Measurements from ENCODE around the gene DAAM1.

The DAAM1 gene

GRCh38 chr14:59252772-59253500 is 64.5 kb downstream of the DAAM1 start:
- no peak for TF ChIP-seq CTCF (IDR thresholded peaks at IDR 0.05; ENCODE audit: insufficient read depth, missing control alignments)
- DNase-seq (ENCODE audit: insufficient read length, low spot score) (no peak), FAIRE-seq (no peak)

DNA sequence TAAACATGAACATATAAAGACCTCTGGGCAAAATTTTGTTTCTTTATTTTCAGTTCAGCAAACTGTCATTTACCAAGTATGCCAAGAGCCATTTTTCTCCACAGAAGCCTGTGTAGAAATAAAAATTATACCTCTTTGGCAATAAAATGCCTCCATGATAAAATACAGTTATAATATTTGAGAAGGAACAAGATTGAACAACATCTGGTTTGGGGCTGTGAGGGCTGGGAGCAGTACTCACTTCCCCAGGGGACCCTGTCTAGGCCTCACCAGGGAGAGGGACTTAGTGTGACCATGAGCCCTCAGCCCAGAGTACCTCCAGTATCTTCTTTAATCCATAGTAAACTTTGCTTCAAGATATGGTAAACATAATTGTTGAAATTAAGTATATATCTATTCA is 65.1 kb downstream of the DAAM1 start:
- FAIRE-seq (no peak), DNase-seq (ENCODE audit: insufficient read length, low spot score) (no peak)
- no peak for TF ChIP-seq CTCF (IDR thresholded peaks at IDR 0.05; ENCODE audit: insufficient read depth, missing control alignments)

DNA sequence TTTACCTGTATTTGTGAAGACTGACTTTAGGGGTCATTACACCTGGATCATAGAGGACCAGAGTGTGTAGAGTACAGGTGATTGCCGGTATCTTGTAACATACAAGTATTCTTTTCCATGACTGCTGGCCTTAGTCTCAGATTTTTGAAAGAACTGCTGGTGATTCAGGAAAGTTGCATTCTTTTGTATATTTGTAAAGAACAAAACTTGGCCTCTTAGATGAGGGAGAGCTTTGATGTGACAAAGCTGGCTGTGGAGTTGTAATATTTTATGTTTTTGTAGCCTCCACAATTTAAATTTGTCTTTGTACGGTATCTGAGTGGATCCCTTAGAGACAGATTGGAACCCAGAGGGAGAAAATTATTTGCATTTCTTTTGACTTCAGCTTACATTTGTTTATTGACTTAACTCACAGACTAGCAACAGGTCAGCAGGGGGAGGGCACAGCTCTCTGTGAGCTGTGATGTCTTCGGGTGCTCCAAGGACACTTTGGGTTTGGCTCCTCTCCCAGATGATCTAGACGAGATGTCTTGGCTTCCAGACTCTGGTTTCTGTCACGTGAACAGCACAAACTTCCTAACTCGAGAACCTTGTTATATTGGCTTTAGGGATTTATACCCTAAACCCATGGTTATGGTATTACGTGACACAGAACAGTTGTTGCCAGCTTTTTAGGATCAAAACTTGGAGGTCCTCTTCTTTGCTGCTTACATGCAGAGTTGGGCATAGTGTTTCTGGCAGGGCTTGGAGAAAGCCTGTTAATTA is 65.9 kb downstream of the DAAM1 start:
- no peak for DNase-seq (ENCODE audit: insufficient read length, low spot score)
- FAIRE-seq = no peak
- no peak for TF ChIP-seq CTCF (IDR thresholded peaks at IDR 0.05; ENCODE audit: insufficient read depth, missing control alignments)

DNA sequence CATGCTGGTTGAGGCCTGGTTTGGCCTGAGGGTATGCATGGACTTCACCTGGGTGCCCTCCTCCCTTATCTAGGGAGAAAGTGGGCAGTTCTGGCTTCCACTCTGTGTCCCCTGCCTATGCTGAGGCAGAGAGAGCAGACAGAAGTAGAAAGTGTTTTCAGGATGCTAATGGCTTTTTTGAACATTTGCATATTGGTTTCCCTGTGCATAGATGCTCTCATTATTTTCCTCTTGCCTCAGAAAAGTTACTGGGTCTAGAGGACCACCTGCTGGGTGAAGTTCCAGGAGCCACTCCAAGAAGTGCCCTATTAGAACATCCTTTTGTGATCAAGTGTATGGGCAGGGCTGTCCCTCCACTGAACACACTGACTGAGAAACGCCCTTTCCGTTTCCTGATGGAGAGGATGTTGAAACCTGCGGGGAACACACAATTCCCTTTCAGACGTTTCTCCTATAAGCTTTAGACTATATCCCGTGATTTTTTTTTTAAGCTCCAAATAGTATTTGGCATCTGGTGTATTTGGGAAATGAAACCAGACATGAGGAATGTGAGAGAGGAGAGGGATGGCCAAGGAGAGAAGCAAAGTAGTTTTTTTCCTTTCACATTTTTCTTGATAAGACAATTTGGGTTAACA is 66.6 kb downstream of the DAAM1 start:
- no peak for DNase-seq (ENCODE audit: insufficient read length, low spot score)
- TF ChIP-seq CTCF (IDR thresholded peaks at IDR 0.05; ENCODE audit: insufficient read depth, missing control alignments) = no peak
- FAIRE-seq = no peak

GRCh38 chr14:59256331-59256730 is 67.9 kb downstream of the DAAM1 start:
- no peak for TF ChIP-seq CTCF (IDR thresholded peaks at IDR 0.05; ENCODE audit: insufficient read depth, missing control alignments)
- no peak for FAIRE-seq
- no peak for DNase-seq (ENCODE audit: insufficient read length, low spot score)

DNA sequence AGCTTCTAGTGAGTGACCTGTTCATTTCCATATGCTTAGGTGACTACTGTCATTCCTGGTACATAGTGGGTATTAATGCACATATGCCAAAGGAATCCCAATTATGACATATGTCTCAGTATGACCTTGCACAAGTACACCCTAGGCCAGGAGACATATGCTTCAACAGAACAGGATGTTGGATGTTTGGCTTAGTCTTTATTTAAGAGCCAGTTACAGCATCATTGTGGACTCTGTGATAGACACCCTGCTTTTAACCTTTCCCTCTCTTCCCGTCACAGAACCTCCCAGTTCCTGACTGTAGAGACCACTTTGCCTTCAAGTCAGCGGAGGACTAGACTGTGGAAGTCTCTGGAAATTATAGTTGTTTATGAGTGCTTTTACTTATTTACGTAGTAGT is 72.9 kb downstream of the DAAM1 start:
- FAIRE-seq (no peak), DNase-seq (ENCODE audit: insufficient read length, low spot score) (no peak)
- no peak for TF ChIP-seq CTCF (IDR thresholded peaks at IDR 0.05; ENCODE audit: insufficient read depth, missing control alignments)

All from D721Med (cell line).